ENCODE data around the gene NUAK1.

Gene NUAK1

DNA sequence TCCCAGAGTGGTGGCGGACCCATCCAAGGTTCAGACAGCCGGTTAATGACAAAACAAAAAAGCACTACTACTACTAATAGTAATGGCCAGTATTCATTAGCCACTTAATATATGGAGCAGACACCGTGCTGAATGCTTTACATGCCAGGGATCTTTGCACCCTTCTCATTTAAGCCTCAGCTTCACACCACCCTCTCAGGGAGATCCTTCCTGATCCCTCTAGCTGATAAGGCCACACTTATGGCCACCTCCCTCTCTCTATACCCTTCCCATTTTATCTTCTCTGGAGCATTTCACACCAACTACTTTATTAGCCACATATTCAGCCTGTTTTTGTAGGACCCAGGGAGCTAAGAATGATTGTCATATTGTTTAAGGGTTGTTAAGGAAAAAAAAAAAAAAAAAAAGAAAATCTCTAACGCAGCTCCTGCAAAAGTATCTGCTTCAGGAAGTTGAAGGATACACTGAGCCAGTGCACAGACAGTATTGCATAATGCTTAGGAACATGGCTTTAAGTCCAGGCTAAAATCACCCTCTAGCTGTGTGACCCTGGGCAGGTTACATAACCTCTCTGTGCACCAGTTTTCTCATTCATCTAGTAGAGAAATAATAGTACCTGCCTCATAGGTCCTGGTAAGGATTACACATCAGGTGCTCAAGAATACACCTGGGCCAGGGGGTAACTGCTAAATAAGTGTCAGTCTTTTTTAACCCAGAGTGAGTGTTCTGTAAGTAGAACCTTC lies 29.4 kb downstream of the NUAK1 start:
- no peak for DNase-seq (ENCODE audit: low read depth in 2 of 2)

DNA sequence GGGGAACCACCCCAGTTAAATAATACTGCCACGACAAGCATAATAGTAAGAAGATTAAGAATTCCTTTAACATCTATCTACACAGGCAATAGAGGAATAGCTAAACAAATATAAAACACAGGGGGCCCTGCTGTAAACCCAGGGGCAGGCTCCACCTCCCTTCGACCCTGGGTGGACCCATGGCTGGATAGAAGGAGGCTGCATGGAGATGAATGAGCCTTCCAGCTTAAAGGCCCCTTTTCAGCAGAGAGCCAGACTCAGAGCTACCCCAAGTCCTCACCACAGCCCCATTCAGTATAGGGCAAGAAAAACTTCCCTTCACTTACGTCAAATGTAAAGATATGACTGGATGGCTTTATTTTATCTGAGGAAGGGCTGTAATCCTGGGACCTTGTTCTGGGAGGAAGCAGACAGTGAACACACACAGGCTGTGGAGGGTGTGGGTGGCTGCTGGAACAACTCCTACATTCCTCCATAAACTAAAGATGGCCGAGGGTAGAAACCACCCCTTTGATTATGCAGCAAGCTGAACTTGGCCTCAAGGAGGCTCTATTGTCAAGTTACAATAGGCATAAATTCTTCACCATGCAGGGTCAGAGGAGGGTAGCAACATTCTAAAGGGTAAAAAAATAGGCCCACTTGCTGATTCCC lies 30.4 kb downstream of the NUAK1 start:
- no peak for DNase-seq (ENCODE audit: low read depth in 2 of 2)

DNA sequence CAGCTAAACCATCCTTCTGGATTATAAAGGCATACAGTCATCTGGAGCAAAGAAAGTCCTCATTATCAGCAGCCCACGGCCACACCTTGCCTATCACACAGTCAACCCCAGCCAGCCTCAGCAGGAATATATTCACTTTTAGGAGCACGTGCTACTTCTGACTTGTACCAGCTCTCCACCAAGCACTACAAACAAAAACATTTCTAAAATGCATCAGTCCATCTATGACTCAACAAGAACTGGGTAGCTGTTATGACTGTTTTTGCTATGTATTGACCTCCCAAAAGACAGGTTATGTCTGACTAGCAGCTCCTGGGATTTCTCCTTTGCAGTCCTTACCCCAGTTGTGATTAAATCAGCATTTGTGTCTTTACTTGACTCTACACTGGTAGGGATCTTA lies 31.2 kb downstream of the NUAK1 start:
- DNase-seq (ENCODE audit: low read depth in 2 of 2) = no peak

DNA sequence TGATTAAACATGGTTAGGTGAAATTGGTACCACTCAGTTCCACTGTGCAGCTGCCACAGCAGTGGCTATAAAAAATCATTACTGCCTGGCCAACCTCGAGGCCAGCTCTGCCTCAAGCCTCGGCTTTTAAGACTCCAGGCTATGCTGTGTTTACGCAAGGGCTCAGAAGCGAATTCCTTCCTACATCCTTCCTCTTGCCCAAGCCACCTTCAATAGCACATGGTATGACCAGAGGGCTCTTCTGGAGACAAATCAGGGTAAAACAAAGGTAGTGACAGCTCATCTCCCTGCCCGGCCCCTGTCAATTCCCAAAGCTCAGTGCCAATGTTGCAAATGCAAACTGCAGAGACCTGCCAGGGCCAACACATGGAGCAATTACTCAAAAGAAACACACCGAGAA lies 31.9 kb downstream of the NUAK1 start:
- no peak for DNase-seq (ENCODE audit: low read depth in 2 of 2)

DNA sequence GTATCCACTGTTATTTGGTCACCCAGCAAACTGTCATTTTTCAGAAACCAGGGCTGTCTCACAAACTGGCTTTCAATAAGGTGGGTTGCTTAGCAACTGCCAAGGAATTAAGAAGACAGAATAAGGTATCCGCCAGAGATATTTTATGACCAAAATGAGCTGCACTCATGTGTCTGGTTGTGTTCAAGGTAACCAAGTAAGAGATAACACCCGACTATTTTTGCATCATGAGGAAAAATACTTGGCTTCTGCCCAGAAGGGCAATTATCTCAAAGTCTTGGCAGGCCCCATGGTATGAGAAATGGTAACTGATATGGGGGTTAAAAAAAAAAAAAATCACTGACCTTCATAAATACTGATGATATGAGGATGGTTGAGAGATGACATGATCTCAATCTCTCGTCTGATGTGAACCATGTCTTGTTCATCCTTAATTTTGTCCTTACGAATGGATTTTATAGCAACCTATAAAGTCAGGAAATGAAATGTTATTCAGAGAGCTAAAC lies 32.6 kb downstream of the NUAK1 start:
- DNase-seq (ENCODE audit: low read depth in 2 of 2) = no peak

DNA sequence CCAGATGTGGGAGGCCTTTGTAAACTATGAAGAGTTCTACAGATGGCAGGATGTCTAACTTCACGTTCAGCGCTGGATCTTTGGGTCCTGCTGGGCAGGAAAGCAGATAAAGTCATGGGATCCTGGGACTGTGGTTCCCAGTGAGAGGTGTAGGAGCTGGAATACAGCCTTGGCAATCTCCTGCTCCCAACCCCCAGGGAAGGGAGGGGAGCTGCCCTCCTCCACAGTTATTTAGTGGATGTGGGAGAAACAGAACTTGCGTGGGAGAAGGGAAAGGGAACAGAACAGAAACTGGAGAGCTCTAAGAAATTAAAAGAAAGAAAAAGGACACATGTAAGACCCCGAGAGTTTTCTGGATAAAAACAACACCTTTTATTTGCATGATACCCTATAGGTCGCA lies 37.0 kb downstream of the NUAK1 start:
- DNase-seq (ENCODE audit: low read depth in 2 of 2) = no peak

DNA sequence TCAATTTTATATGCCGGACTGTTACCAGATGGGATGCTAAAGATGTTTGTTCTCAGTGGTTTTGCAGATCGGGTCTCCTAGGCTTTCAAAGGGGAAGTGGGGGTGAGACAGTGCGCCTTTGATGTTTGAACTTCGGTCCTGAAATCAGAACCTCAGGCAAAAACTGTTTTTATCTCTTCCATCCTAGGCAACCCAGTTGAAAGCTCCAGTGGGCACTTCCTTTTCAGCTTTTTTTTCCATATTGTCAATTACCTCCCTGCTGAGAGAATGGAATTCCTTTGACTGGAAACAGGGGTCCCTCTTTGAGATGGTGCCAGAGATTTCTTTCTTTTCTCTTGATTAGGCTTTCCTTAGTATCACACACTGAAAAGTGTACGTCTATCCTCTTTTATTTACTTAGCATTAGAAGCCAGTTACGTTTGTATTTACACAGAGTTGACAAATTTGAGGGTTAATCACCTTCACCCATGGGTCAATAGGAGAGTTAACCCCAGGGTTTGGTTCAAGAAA lies 40.0 kb downstream of the NUAK1 start:
- DNase-seq (ENCODE audit: low read depth in 2 of 2) = no peak

DNA sequence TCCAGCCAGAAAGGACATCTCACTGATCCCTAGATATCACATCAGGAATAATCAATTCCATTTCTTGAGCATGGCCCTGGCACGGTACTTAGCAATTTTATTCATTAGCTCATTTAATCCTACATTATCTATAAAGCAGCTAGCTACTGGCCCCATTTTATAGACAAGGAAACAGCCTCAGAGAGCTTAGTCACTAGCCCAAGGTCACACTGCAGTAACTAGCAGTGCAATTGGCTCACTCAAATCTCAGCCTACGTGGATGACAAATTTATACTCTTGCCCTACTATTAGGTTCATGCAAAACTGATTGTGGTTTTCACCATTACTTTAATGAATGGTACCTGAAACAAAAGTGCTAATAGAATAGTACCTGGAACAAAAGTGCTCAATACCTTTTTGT lies 41.7 kb downstream of the NUAK1 start:
- no peak for DNase-seq (ENCODE audit: low read depth in 2 of 2)

DNA sequence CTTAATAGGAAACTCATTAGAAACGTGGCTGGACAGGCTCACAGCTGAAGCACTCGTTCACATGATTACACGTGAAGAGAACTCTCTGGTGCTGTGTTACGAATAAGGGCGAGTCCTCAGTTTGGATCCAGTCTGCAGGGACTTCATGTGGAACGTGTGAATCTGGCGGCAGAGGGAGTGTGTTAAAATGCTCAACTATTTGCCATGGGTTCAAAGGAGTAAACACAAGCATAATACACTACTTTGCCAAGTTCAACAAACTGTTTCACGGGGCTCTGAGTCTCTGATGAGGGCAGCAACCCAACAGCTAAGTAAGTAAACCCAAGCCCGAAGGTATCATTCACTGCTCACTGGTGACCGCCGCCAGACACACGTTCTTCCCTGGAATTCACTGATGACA lies 42.4 kb downstream of the NUAK1 start:
- no peak for DNase-seq (ENCODE audit: low read depth in 2 of 2)

DNA sequence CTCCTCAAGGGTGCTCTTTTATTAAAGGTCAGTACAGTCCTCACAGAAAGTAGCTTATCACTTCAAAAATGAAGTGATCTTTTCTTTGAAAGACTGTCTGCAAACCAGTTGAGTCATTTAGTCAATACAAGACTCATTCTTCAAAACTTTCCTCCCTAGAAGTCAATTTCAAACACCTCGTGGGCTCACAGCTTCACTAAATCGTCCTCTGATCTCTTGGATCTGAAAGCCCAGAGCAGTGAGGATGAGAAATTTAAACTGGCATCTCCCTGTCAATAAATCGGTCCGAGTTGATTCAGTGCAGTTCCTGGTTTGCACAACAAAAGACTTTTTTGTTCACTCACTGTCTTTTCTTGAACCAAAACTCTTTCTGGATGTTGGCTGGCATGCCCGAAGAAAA lies 44.5 kb downstream of the NUAK1 start:
- no peak for DNase-seq (ENCODE audit: low read depth in 2 of 2)

DNA sequence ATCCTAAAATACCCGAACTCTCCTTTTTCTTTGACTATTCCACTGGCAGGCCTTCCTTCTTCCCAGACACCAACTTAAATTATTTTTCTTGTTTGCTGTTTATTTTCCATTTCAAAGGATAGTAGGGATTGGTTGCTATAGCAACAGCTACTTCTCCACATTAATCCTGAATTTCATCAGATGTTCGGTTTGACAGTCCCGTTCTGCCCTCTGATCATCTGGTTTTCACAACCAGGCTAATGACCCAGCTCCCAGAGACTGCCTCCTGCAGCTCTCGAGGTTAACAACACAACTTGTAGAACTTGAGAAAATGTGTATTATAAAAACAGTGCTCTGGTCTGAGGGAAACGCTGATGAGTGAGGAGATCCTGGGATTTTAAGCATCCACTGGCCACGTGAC lies 45.5 kb downstream of the NUAK1 start:
- DNase-seq (ENCODE audit: low read depth in 2 of 2) = no peak

DNA sequence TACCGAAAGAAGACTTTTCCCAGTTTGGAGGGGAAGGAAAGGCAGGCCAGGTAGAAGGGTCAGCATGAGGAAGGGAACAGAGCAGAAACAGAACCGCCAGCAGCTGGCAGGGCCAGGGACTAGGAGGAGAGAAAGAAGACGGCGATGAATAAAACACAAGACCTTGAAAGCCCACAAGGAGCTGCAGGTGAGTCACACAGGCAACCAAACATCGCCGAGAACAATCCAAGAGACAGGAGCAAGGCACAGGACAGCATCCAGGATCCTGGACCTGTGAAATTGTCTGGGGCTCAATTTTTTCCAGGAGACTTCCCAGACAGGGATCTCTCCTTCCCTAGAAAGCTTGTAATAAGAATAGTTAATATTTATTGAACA lies 47.3 kb downstream of the NUAK1 start:
- no peak for DNase-seq (ENCODE audit: low read depth in 2 of 2)

DNA sequence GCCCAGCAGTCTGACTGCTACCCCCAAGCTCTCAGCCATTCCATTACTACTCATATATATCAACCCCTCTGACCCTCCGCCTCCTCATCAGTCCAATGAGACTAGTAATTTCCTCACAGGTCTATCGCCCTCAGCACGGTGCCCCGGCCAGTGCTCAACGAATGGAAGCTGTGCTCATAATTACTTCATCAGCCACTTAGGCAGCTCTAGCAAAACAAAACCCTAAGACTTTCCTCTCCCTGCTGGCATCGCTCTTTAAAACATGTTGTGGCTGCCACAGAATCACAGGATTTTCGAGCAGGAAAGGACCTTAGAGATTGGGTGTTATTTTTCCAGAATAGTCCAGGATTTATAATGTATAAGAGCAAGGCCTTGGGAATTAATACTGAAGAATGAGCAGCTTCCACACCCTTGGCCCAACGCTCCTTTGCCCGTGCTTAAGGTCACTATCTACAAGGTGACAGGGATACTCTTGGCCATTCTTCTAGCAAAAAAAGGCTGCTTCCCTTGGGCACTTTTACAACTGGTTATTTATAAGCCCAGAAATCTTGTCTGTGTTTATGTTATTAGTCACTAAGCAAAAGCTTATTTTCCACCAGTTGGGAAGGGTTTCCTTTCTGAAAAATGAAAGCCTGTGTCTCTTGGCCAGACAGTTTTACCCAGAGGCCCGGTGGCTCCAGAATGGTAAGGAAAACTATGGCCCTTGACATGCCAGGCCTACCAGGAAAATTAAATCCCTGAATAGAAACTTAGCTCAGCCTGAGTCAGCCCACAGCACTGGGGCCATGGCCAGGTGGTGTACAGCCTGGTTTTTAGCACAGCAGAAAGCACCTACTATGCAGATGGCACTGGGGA lies 47.9 kb downstream of the NUAK1 start:
- no peak for DNase-seq (ENCODE audit: low read depth in 2 of 2)

DNA sequence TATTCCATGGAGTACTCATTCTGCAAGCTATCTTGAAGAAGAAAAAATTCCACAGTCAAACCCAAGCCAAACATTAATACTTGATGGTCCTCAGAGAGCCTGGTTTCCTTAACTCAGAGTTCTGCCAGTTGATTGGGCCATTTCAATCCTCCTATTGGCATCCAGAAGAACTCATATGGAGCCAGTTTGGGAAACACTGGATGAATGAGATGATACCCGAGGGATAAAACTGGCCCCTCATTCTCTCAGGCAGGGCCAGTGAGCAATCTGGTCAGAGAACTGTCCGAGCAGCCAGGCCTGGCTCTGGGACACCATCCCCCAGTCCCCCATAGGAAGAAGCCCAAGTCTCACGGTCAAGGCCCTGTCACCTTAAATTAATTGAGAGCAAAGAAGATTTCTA lies 48.8 kb downstream of the NUAK1 start:
- DNase-seq (ENCODE audit: low read depth in 2 of 2) = no peak

DNA sequence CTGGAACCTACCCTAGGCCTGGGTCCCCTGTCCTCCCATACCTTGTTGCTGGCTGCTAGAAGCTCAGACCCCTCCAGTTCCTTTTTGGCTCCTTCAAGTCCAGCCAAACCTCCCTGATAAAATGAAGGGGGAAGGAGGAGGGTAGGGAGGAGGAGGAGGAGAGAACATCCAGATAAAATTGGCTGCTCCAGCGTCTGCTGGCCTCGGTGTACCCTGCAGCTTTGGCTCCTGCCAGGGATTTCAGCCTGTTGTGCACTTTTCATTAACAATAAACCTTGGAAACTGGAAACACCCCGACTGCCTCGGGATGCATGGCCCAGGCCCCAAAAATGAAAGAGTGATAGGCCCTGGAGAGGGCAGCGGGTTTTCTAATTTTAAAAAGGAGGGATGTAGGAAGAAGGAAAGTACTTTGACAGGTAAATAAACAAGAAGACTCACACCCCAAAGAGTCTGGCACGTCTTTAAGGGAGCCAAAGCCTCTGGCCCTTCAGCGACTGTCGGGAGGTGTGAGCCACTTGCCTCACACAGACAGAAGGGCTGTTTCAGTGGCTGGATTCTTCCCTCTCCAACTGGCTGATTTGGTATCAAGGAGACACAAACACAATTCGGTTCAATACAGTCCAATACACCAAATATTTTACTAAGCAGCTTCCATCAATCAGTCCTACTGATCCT lies 49.8 kb downstream of the NUAK1 start:
- DNase-seq (ENCODE audit: low read depth in 2 of 2) = no peak

DNA sequence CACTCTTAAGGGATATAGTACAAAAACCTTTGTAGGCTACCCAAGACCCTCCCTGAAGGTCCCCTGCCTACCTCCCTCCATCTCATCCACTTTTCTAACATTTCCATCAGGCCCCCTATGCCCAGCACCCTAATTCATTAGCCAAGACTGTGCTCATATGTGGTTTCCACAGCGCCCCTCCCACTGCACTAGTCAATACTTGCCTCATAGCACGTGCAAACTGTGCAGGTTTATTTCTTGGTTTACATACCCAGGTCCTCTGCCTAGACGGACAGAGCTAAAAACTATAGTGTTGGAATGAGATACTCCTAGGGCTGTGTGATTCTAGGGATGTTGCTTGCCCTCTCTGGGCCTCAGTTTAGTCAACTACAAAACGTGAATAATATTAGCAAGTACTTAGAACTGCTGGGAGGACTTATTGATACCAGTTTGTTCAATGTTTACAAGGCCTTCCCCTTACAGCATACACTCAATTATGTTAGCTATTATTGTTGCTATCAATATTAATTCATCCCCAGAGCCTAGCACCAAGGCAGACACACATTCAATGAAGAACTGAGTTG lies 50.4 kb downstream of the NUAK1 start:
- no peak for DNase-seq (ENCODE audit: low read depth in 2 of 2)

DNA sequence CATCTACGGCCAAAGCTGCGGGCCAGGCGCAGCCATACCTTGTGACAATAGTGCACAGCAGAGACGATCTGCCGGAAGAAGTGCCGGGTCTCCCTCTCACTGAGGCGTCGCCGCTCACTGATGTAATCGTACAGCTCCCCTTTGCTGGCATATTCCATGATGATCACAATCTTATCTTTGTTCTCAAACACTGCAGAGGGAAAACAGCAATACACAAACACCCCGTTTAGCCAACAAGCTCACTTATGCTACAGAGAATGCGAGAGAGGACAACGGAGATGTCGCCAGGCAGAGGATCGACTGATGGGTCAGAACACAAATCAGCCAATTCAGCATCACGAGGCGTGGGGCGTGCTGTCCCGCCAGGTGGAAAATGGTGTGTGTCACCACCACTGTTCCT lies 52.1 kb downstream of the NUAK1 start:
- DNase-seq (ENCODE audit: low read depth in 2 of 2) = no peak

DNA sequence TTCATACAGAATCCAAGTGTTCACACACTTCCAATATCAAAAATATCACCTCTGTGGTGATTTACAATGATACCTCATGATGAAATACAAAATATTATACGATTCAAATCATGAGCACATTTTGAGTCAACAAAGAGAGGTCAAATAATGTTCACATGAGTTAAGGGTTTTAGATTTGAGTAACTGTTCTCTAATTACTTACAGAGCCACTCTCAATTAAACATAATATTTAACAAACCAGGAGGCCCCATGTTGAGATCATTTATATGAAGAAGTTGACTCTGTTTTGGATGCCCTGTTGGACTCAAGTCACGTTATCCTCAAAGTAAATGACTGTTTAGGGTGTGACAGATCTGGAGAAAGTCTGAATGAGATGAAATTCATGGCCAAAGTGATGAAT lies 53.5 kb downstream of the NUAK1 start:
- no peak for DNase-seq (ENCODE audit: low read depth in 2 of 2)

DNA sequence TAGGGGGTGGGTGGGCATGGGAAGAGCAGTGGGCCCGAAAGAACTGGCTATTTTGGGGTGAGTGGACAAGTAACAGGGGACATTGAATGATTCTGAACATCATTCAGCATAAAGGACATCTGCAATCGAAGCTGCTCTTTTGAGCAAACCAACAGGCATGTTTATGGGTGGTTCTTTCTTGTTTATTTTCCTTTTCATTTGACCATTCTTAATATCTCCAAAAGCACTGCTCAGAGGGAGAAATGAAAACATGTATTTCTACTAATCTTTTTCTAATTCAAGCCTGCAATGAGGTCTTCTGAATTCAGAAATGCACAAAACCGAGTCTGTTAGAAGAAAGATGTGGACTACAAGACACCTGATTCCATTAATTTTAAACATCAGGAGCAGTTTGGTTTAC lies 54.0 kb downstream of the NUAK1 start:
- no peak for DNase-seq (ENCODE audit: low read depth in 2 of 2)

DNA sequence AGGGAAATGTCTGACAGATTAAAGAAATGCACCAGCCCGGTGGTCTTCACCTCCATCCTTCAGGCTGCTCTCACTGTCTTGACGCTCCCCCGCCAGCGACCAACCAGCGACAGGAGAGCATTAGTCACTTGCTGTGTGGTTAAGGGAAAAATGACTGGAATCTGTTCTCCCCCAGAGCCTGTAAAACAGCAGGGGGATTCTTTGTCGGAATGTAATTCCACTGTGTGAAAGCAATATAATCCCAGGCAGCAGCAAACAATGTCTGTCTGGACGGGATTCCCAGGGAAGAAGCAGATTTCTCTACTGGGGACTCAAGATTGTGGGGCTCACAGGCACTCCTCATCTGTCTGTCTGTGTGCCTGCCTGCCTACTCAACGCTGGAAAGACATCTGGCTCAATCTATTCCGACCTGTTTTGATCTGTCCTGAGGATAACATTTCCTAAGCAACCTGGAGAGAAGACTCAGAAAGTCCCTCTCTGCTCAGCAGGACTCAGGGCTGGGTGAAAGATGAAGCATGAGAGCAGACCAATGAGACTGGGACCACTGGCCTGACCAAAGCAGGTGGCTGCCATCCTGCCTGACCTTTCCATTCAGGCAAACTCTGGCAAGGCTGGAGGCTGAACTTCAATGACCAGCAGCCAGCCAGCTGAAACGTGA lies 54.6 kb downstream of the NUAK1 start:
- no peak for DNase-seq (ENCODE audit: low read depth in 2 of 2)
